Glutamatergic neuron (in vitro differentiated cells): ENCODE data around the gene RPL41. TPM values are rescaled to one million over a fixed set of nuclear protein-coding genes. Genes with fewer than 3 reads are reported as not detected.
A peak's percentile ranks its signal among the peaks of the same experiment; 100 is the strongest.

Source experiments
- DNase-seq: peaks from one replicate; pipeline ENCODE4 v3.0.0; 2022
- H3K27ac Mint-ChIP-seq: one replicate; pipeline ENCODE4 v1.8.0; 2020; ENCODE audit warnings: mild to moderate bottlenecking, mixed read lengths, inconsistent platforms; ENCODE audit not compliant: unreplicated experiment
- H3K27me3 Mint-ChIP-seq: one replicate; pipeline ENCODE4 v1.8.0; 2020; ENCODE audit warnings: mild to moderate bottlenecking, moderate library complexity, mixed read lengths, inconsistent platforms; ENCODE audit not compliant: unreplicated experiment
- H3K36me3 Mint-ChIP-seq: one replicate; pipeline ENCODE4 v1.8.0; 2020; ENCODE audit warnings: mild to moderate bottlenecking, mixed read lengths, inconsistent platforms; ENCODE audit not compliant: unreplicated experiment
- H3K4me1 Mint-ChIP-seq: one replicate; pipeline ENCODE4 v1.8.0; 2020; ENCODE audit warnings: mild to moderate bottlenecking, low read depth, mixed read lengths, inconsistent platforms; ENCODE audit not compliant: unreplicated experiment
- H3K4me3 Mint-ChIP-seq: one replicate; pipeline ENCODE4 v1.8.0; 2020; ENCODE audit warnings: mild to moderate bottlenecking, mixed read lengths, inconsistent platforms; ENCODE audit not compliant: unreplicated experiment
- H3K9me3 Mint-ChIP-seq: one replicate; pipeline ENCODE4 v1.8.0; 2020; ENCODE audit warnings: mild to moderate bottlenecking, moderate library complexity, mixed read lengths, inconsistent platforms; ENCODE audit not compliant: unreplicated experiment
- total RNA-seq: library from RNA; stranded (reverse); fragmentation: NEBNext Ultra II Directional; extraction: Animal tissue kit (Norgen Biotek cat#: 25700); gene quantifications from one replicate; pipeline ENCODE4 v1.2.1, GENCODE V29; 2021; ENCODE audit not compliant: unreplicated experiment
- TF ChIP-seq, protein P1 (sequence below): fragments of 200-600 bp; sonication (generic); IDR thresholded peaks from one replicate; pipeline ENCODE4 v1.5.0; 2021; ENCODE audit not compliant: partially characterized antibody, unreplicated experiment

RPL41 gene
- total RNA-seq, 1 donor from 2014 or later, result 1,433 TPM

DNA sequence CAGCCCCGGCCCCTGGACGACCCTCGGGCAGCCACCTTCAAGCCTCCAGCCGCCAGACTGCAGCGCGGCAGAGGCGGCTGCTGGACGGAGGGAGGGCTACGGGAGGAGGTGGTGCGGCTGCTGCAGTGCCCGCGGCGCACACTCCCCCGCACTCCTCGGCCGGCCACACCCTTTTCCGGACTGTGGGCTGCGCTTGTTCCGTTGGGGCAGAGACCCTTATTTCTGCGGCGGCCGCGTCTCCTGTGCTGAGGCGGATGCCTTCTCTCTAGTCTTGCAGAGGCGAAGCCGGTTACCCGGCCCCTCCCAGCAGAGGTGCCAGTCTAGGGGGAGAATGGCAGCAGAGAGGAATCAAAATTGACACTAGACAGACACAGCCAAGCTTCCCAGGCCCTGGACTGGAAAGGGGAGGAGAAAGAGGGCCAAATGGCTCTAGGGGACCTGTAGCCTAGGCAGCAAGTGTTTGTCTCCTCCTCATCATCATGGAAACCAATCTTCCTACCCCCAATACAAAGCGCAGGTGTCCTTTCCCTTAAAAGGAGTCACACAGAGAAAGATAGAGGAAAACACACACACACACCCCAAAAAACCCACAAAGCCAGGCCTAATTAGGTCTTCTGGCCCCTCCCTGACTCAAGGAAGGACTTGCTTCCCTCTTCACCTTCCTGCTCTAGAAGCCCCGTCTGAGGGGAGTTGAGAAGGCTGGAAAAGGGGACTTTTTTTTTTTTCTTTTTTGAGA, 12.9 kb downstream of the RPL41 start:
- peak overlapping the region; percentile 95 for H3K27ac Mint-ChIP-seq
- H3K4me1 Mint-ChIP-seq, result peaks cover 15% of the 10 kb centered on the region
- DNase-seq, result peak; percentile 70
- TF ChIP-seq, protein P1, sequence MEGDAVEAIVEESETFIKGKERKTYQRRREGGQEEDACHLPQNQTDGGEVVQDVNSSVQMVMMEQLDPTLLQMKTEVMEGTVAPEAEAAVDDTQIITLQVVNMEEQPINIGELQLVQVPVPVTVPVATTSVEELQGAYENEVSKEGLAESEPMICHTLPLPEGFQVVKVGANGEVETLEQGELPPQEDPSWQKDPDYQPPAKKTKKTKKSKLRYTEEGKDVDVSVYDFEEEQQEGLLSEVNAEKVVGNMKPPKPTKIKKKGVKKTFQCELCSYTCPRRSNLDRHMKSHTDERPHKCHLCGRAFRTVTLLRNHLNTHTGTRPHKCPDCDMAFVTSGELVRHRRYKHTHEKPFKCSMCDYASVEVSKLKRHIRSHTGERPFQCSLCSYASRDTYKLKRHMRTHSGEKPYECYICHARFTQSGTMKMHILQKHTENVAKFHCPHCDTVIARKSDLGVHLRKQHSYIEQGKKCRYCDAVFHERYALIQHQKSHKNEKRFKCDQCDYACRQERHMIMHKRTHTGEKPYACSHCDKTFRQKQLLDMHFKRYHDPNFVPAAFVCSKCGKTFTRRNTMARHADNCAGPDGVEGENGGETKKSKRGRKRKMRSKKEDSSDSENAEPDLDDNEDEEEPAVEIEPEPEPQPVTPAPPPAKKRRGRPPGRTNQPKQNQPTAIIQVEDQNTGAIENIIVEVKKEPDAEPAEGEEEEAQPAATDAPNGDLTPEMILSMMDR, result no peak
- H3K9me3 Mint-ChIP-seq, result peaks cover 12% of the 10 kb centered on the region
- H3K36me3 Mint-ChIP-seq, result no peaks in the 10 kb centered on the region
- H3K4me3 Mint-ChIP-seq, result peak overlapping the region; percentile 99
- peaks cover 15% of the 10 kb centered on the region for H3K27me3 Mint-ChIP-seq

DNA sequence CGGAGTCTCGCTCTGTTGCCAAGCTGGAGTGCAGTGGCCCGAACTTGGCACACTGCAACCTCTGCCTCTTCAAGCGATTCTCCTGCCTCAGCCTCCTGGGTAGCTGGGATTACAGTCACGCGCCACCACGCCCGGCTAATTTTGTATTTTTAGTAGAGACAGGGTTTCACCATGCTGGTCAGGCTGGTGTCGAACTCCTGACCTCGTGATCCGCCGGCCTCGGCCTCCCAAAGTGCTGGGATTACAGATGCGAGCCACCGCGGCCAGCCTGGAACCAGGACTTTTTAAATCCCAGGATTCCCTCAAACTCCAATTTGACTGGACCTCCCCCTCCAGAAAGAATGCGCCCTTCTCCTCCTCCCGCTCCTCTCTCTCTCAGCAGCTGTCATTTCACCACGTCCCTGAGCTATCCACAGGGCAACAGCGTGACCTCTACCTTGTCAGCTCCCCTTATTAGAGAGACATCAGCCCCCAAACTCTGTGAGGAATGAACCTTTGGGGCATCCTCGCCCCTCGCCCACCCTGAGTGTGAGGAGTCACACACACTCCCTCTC, 13.6 kb downstream of the RPL41 start:
- H3K27me3 Mint-ChIP-seq, result peaks cover 15% of the 10 kb centered on the region
- H3K4me3 Mint-ChIP-seq, result peak overlapping the region; percentile 99
- no peak for DNase-seq
- H3K27ac Mint-ChIP-seq, result peak overlapping the region; percentile 38
- H3K36me3 Mint-ChIP-seq, result no peaks in the 10 kb centered on the region
- H3K4me1 Mint-ChIP-seq, result peaks cover 15% of the 10 kb centered on the region
- peaks cover 12% of the 10 kb centered on the region for H3K9me3 Mint-ChIP-seq
- TF ChIP-seq, protein P1, result no peak

DNA sequence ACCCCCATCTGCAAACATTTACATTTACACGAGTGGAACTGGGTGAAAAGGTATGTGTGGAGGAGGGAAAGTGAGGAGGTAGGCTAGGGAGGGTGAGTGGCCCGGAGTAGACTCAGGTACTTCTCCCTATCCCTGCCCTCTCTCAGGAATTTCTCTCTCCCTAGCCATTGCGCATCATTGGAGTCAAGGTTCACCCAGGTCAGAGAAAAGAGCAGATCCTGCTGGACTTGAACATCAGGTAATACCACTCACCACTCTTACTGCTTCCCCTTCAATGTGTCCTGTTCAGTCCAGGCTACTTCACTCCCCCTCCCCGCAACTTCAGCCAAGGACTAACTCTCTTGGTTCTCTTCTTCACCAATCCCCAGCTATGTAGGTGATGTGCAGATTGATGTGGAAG, 14.4 kb downstream of the RPL41 start:
- Mint-ChIP-seq H3K27me3 (peaks cover 15% of the 10 kb centered on the region), H3K4me1 (peaks cover 15% of the 10 kb centered on the region), H3K27ac (no peak overlapping the region), H3K9me3 (peaks cover 12% of the 10 kb centered on the region), H3K36me3 (peaks cover under 1% of the 10 kb centered on the region), H3K4me3 (peak overlapping the region; percentile 99)
- TF ChIP-seq, protein P1, result no peak
- DNase-seq, result no peak

DNA sequence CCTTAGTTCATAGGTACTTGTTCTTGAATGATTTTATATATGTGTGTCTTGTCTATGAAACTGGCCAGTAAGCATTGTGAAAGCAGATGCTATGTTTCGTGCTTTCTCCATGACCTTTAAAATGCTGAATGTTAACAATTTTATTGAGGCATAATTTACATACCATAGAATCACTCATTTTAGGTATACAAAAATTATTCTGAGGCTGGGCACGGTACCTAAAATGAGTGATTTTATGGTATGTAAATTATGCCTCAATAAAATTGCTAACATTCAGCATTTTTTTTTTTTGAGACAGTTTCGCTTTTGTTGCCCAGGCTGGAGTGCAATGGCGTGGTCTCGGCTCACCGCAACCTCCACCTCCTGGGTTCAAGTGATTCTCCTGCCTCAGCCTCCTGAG, 18.5 kb downstream of the RPL41 start:
- Mint-ChIP-seq H3K9me3 (no peaks in the 10 kb centered on the region), H3K27ac (no peak overlapping the region), H3K4me1 (peaks cover 3% of the 10 kb centered on the region), H3K36me3 (peaks cover 4% of the 10 kb centered on the region), H3K27me3 (peaks cover 4% of the 10 kb centered on the region), H3K4me3 (no peak overlapping the region)
- DNase-seq, result no peak
- TF ChIP-seq, protein P1, result no peak
